B cell (primary cell): ENCODE measurements around the gene POLR3GL. TPM values are rescaled to one million over a fixed set of nuclear protein-coding genes. Genes with fewer than 3 reads are reported as not detected.

ENCODE experiments used
- ATAC-seq: fragments of 200-7000 bp; cut with Tn5 transposase; one replicate; pipeline ENCODE4 v1.10.0; 2021; ENCODE audit warnings: low read depth, mild to moderate bottlenecking, moderate number of reproducible peaks, moderate library complexity
- CTCF ChIA-PET: fragments of 350-600 bp; sonication (Branson Sonifier 250); formaldehyde crosslinking; loops from one replicate; lab custom pipeline; 2021; ENCODE audit warnings: antibody characterized with exemption, inconsistent platforms; lab: Charles Lee
- POLR2A ChIA-PET: fragments of 350-600 bp; sonication (Branson Sonifier 250); formaldehyde crosslinking; loops from one replicate; lab custom pipeline; 2021; ENCODE audit warnings: antibody characterized with exemption; lab: Charles Lee
- DNase-seq: peaks from one replicate; pipeline ENCODE4 v3.0.0; 2013
- H2AFZ ChIP-seq: 2 replicates; pipeline ENCODE4 v1.6.1; 2012; ENCODE audit warnings: mild to moderate bottlenecking, low read depth, low read length; ENCODE audit not compliant: insufficient read depth, poor library complexity, severe bottlenecking
- H3K27ac ChIP-seq, 2 donors: 1 replicate in 1 of 2; 2 replicates in 1 of 2; pipeline ENCODE4 v1.5.1; 2012 to 2013; ENCODE audit warnings: low read length in 2 of 2, mild to moderate bottlenecking in 2 of 2, moderate library complexity in 1 of 2
- H3K27me3 ChIP-seq, 4 experiments: fragments of 200-600 bp in 1 of 4; sonication (generic) in 1 of 4; replicated peaks in 1 of 4; 1 replicate in 2 of 4; 2 replicates in 2 of 4; pipeline versions ENCODE4 v1.6.1 to v1.7.0; 2013 to 2016; ENCODE audit warnings: low read length in 3 of 4, mild to moderate bottlenecking in 2 of 4, mixed read lengths in 1 of 4, moderate library complexity in 1 of 4; ENCODE audit not compliant: insufficient read depth in 4 of 4, control insufficient read depth in 3 of 4; ENCODE audit errors: control extremely low read depth in 1 of 4
- H3K36me3 ChIP-seq, 2 experiments: replicated peaks in 1 of 2; 1 replicate in 1 of 2; 2 replicates in 1 of 2; pipeline versions ENCODE4 v1.6.1 to v1.7.1; 2013; ENCODE audit warnings: low read length in 1 of 2; ENCODE audit not compliant: insufficient read depth in 2 of 2, control insufficient read depth in 1 of 2; ENCODE audit errors: control extremely low read depth in 1 of 2, extremely low read depth in 1 of 2
- H3K4me1 ChIP-seq, 2 donors: fragments of 200-600 bp in 1 of 2; sonication (generic) in 1 of 2; 1 replicate in 1 of 2; 2 replicates in 1 of 2; pipeline versions ENCODE4 v1.5.1 to v1.6.1; 2013 to 2017; ENCODE audit warnings: low read length in 2 of 2; ENCODE audit not compliant: control insufficient read depth in 2 of 2, insufficient read depth in 2 of 2
- H3K4me2 ChIP-seq: replicated peaks from 2 replicates; pipeline ENCODE3; 2012; ENCODE audit warnings: mild to moderate bottlenecking, low read depth, low read length; ENCODE audit not compliant: poor library complexity, severe bottlenecking
- H3K4me3 ChIP-seq, 5 experiments: fragments of 200-600 bp in 1 of 5; sonication (generic) in 1 of 5; 1 replicate in 3 of 5; 2 replicates in 2 of 5; pipeline versions ENCODE4 v1.5.1 to v1.7.0; 2011 to 2016; ENCODE audit warnings: low read length in 4 of 5, mild to moderate bottlenecking in 4 of 5, low read depth in 2 of 5, control low read depth in 1 of 5, moderate library complexity in 1 of 5; ENCODE audit not compliant: insufficient read depth in 1 of 5; ENCODE audit errors: control extremely low read depth in 1 of 5, extremely low read depth in 1 of 5
- H3K79me2 ChIP-seq: fragments of 200-600 bp; sonication (generic); one replicate; pipeline ENCODE4 v1.6.0; 2016; ENCODE audit warnings: low read length; ENCODE audit not compliant: control insufficient read depth, insufficient read depth
- H3K9ac ChIP-seq: fragments of 200-600 bp; sonication (generic); 2 replicates; pipeline ENCODE4 v1.6.1; 2017; ENCODE audit warnings: mild to moderate bottlenecking, low read length, moderate library complexity
- H3K9me3 ChIP-seq, 3 donors: one replicate each; pipeline versions ENCODE4 v1.6.1 to v1.7.1; 2013; ENCODE audit warnings: low read length in 2 of 3; ENCODE audit not compliant: control insufficient read depth in 2 of 3, insufficient read depth in 1 of 3; ENCODE audit errors: control extremely low read depth in 1 of 3
- H4K20me1 ChIP-seq: 2 replicates; pipeline ENCODE4 v1.6.0; 2012; ENCODE audit warnings: mild to moderate bottlenecking, low read length; ENCODE audit not compliant: insufficient read depth, control insufficient read depth, poor library complexity, severe bottlenecking
- H3K27ac Mint-ChIP-seq: one replicate; pipeline ENCODE4 v1.8.0; 2021; ENCODE audit warnings: mixed read lengths
- H3K27me3 Mint-ChIP-seq: one replicate; pipeline ENCODE4 v1.8.0; 2021; ENCODE audit warnings: mixed read lengths
- H3K4me1 Mint-ChIP-seq: one replicate; pipeline ENCODE4 v1.8.0; 2021; ENCODE audit warnings: mixed read lengths
- H3K4me3 Mint-ChIP-seq: one replicate; pipeline ENCODE4 v1.8.0; 2021; ENCODE audit warnings: mixed read lengths
- H3K9me3 Mint-ChIP-seq: one replicate; pipeline ENCODE4 v1.8.0; 2022; ENCODE audit warnings: mixed read lengths; ENCODE audit not compliant: insufficient read depth
- EZH2 ChIP-seq: IDR thresholded peaks from 2 replicates; pipeline ENCODE4 v1.6.1; 2012; ENCODE audit warnings: borderline replicate concordance, low read depth, mild to moderate bottlenecking, moderate library complexity, low read length; ENCODE audit not compliant: insufficient read depth, poor library complexity, severe bottlenecking
- WGBS: methylation state at CpG from one replicate; pipeline ENCODE4 v1.1.5; 2013; ENCODE audit warnings: missing lambda C conversion rate; ENCODE audit not compliant: insufficient coverage; 5-methylcytosine and 5-hydroxymethylcytosine counted together
- intact Hi-C: fragments of 100-400 bp; cut with micrococcal nuclease; formaldehyde crosslinking; loops from one replicate; pipeline ENCODE4 v1.10.0; 2022
- polyA plus RNA-seq: library from polyadenylated mRNA; depleted of rRNA; stranded (reverse); fragments of >200 nt; gene quantifications from 2 replicates; pipeline ENCODE4 v1.2.3, GENCODE V29; 2012
- total RNA-seq, 2 donors: library from RNA; stranded (reverse); fragments of 120-200 nt in 1 of 2; gene quantifications; 1 replicate in 1 of 2; 2 replicates in 1 of 2; pipeline versions ENCODE4 v1.2.3 to v1.2.4, GENCODE V29; 2013 to 2022
- TF ChIP-seq, protein P1 (sequence below): fragments of 200-600 bp; IDR thresholded peaks from one replicate; pipeline ENCODE4 v1.8.0; 2022; ENCODE audit warnings: antibody characterized with exemption, mild to moderate bottlenecking

Gene POLR3GL
- total and polyA plus RNA-seq, 2 donors (not counting 1 experiment from before 2014, with no cell fraction given) = 17.6 to 33.3 TPM

DNA sequence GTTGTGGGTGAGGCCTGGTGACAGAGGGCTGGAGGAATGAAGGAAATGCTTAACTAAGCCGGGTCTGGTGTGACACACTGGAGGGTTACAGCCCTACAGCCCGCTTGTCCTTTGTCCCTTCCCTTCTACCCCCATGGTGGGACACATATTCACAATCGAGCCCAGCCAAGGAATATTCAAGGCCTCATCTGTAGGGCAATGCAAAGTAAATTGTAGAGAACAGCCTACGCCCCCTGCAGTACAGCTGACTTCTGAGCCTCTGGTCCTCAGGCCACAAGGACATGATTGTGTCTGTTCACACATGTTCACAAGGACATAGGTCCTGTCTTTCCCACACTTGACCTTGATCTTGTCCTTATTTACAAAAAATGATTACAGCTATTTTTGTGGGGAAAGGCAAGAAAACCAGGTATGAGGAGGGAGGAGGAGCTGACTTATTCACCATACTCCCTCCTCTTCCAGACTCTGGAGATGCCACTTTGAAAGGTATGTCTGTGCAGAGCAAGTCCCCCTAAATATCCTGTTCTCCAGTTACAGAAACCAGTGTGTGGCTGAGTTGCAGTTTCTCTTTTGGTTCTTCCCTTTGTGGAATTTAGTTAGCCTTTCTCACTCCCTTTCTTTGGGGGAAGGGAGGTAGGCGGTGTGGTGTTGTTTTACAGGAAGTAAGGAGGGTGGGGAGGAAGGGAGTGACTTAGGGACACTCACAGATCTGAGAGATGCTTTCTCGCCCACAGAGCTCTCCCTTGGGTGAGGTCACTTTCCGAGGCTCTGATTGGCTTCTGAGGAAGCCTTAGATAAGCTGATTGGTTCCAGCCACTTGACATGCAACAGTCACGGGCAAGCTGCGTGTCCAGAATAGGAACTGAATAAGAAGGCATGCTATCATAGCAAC, 14.6 kb downstream of the POLR3GL start:
- CTCF ChIA-PET = interaction anchor here (0.6 to 9.5 kb wide), 17 partner anchors 9 to 133 kb away, joined by 3 to 361 read pairs (median 16); partner anchors contain the start of genes ANKRD34A, HJV, LIX1L and NUDT17
- peak; percentile 93 for DNase-seq
- POLR2A ChIA-PET = interaction anchor here (0.6 to 4.7 kb wide), 16 partner anchors 14 to 121 kb away, joined by 3 to 131 read pairs (median 8); partner anchors contain the start of genes ANKRD34A, LIX1L, PEX11B and POLR3GL
- intact Hi-C loops = loop anchor here (1.0 kb wide), 4 partner anchors 15 to 52 kb away; partner anchors contain the start of genes ANKRD34A, LIX1L, POLR3GL and RBM8A
- Mint-ChIP-seq H3K27me3 (no peaks in the 10 kb centered on the region), H3K4me1 (peaks cover 30% of the 10 kb centered on the region), H3K9me3 (no peaks in the 10 kb centered on the region), H3K4me3 (no peak overlapping the region), H3K27ac (no peak overlapping the region)
- Histone ChIP-seq H4K20me1 (no peaks in the 10 kb centered on the region), H3K4me3 (peak overlapping the region; percentile 16 to 52 (median 40)), H3K4me1 (peaks cover 70 to 71% of the 10 kb centered on the region in 2 donors), H3K36me3 (peaks cover 0 to 7% of the 10 kb centered on the region in 2 experiments), H3K27me3 (no peaks in the 10 kb centered on the region), H3K9ac (peak overlapping the region; percentile 59), H3K79me2 (peaks cover 46% of the 10 kb centered on the region), H2AFZ (peak overlapping the region; percentile 50), H3K9me3 (no peaks in the 10 kb centered on the region), H3K27ac (peak overlapping the region; percentile 96 to 97), H3K4me2 (peak overlapping the region; percentile 75)
- TF ChIP-seq EZH2 = no peak
- TF ChIP-seq, protein P1, sequence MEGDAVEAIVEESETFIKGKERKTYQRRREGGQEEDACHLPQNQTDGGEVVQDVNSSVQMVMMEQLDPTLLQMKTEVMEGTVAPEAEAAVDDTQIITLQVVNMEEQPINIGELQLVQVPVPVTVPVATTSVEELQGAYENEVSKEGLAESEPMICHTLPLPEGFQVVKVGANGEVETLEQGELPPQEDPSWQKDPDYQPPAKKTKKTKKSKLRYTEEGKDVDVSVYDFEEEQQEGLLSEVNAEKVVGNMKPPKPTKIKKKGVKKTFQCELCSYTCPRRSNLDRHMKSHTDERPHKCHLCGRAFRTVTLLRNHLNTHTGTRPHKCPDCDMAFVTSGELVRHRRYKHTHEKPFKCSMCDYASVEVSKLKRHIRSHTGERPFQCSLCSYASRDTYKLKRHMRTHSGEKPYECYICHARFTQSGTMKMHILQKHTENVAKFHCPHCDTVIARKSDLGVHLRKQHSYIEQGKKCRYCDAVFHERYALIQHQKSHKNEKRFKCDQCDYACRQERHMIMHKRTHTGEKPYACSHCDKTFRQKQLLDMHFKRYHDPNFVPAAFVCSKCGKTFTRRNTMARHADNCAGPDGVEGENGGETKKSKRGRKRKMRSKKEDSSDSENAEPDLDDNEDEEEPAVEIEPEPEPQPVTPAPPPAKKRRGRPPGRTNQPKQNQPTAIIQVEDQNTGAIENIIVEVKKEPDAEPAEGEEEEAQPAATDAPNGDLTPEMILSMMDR = no peak
- peak; percentile 87 for ATAC-seq
- WGBS = 16% methylated on average over 4 of the region's 9 CpGs
